LNCAP (cell line): ENCODE results near the gene SELENON.

Source experiments
- TF ChIP-seq, protein P1 (sequence below): fragments of 450-650 bp; IDR thresholded peaks from 2 replicates; pipeline ENCODE4 v1.5.1; 2017; ENCODE audit warnings: mild to moderate bottlenecking

Gene SELENON

DNA sequence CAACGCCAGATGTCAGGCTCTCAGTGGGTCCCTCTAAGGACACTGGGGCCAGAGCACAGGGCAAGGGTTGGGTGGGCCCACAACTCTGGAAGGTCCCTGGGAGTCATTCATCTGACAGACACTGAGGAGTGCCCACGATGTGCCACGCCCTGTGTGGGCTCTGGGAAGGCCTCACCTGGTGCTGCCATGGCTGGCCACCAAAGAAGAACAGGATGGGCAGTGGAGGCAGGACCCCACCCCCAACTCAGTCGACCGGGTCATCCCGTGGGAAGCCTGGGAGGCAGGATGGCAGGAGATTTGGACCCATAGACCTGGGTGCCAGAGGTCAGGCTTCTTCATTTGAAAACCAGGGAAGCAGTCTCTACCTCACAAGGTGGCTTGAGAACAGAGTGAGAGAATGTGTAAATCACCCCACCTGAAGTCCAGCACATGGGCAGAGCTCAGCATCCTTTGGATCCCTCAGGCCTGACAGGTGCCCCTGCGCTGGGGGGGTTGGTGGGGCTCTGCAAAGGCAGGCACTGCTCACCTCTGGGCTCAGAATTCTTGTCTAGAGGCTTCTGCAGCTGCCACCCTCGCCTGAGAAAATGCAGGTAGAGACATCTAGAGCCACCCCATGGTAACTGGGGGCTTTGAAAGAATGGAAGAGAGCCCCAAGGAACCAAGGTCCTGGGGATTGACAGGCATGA, 1.2 kb upstream of the SELENON start:
- TF ChIP-seq, protein P1, sequence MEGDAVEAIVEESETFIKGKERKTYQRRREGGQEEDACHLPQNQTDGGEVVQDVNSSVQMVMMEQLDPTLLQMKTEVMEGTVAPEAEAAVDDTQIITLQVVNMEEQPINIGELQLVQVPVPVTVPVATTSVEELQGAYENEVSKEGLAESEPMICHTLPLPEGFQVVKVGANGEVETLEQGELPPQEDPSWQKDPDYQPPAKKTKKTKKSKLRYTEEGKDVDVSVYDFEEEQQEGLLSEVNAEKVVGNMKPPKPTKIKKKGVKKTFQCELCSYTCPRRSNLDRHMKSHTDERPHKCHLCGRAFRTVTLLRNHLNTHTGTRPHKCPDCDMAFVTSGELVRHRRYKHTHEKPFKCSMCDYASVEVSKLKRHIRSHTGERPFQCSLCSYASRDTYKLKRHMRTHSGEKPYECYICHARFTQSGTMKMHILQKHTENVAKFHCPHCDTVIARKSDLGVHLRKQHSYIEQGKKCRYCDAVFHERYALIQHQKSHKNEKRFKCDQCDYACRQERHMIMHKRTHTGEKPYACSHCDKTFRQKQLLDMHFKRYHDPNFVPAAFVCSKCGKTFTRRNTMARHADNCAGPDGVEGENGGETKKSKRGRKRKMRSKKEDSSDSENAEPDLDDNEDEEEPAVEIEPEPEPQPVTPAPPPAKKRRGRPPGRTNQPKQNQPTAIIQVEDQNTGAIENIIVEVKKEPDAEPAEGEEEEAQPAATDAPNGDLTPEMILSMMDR: no peak

DNA sequence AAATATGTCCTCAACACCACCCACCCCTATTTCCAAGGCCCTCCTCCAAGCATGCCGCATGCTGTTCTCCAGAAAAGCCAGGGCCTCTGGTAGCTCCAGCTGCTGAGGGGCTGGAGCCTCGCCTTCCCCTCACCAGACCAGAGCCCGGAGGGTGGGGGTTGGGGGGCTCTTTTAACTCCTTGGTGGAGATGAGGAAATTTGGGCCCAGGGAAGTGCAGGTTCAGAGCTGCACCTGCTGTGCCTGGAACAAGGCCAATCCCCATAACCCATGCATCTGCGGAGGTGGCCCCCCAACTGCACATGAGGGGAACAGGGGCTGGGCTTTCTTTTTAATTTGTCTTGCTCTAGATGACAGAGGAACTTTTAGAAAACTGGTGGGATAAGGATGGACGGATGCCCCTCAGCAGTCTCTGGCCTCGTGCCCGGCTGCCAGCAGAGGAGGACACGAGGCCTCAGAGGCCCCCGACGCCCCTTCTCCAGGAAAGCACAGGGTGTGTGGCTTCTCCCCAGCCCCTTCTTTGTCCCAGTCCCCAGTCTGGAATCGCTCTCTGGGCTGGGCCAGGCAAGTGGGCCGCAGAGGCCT, 550 bp upstream of the SELENON start:
- TF ChIP-seq, protein P1: no peak

DNA sequence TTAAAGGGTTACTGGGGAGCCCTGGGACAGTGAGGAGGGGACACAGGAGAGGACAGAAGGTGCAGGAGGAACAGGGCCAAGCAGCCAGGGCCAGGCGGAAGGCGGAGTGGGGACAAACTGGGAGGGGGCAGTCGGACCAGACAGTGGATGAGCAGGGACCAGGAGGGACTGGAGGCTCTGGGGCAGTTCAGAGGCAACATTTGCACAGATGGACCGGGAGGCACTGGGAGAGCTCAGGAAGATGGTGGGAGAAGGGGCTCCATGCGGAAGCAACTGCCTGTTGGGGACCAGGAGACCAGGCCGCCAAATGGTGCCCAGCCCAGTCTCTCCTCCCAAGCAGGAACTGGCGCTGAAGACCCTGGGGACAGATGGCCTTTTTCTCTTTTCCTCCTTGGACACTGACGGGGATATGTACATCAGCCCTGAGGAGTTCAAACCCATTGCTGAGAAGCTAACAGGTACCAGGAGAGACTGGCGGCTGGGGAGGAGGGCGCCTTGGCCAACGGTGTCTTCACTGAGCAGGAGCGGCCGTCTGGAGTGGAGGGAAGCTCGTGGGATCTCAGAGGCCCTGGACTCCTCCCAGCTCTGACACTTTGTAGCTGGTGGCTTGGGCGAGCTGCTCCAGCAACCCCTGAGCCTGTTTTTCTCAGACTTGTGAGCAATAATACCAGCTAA, 847 bp downstream of the SELENON start:
- TF ChIP-seq, protein P1: no peak

DNA sequence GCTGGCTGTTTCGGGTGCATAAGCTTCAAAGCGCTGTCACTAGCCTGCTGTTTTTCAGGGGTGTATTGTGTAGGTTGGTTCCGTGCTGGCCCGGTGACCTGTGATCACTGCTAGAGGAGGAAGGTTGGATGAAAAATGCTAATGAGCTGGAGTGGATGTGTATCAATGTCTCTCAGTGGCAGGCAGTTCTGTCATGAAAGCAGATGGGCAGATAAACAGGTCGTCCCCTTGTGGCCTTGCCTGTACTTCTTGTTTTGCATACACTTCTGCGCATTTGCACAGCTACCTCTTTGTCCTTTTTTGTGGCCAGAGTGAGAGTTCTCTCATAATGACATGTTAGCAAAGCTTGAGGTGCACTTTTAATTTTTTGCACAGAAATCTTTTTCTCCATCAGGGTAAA, 2.9 kb downstream of the SELENON start:
- TF ChIP-seq, protein P1: no peak

DNA sequence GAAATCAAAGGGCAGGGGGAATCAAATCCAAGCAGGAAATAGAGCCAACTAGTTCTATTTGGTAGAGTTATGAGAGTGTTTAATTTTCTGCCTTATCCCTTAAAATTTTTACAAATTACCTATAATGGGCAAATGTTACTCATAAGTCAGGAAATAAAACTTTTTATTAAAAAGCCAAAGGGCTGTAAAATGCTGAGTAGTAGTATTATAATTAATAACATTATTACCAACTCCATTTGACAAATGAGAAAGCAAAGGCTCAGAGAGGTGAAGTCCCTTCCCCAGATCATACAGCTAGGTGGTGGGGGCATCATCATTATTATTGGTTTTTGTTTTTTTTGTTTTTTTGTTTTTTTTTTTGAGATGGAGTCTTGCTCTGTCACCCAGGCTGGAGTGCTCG, 3.4 kb downstream of the SELENON start:
- TF ChIP-seq, protein P1: no peak

DNA sequence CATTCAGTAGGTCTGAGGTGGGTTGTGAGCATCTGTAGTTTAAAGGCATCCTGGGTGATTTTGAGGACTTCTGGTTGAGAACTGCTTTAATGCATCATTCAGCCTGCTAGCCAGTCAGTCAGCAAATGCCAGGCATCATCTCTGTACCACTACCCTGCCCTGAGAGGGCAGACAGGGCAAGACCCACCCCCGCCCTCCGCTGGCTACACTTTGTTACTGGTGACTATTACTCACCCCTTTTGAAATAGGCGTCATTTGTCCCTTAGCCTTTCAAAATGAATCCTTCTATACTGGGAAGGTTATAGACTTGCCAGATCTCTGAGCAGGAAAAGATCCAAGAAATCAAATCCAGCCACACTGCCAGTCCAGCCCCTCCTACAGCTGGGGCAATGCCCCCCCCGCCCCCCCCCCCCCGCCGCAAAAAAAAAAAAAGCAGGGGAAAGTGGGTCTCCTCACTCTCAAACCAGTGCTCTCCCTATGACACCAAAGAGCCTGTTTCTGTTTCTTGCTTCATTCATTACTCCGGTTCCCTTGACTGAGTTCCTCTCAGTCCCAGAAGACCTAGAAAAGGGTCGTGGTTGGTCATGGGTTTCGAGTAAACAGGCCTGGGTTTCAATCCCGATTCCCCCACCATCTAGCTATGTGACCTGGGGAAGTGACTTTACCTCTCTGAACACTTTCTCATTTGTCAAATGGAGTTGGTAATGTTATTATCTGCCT, 4.4 kb downstream of the SELENON start:
- TF ChIP-seq, protein P1: no peak

DNA sequence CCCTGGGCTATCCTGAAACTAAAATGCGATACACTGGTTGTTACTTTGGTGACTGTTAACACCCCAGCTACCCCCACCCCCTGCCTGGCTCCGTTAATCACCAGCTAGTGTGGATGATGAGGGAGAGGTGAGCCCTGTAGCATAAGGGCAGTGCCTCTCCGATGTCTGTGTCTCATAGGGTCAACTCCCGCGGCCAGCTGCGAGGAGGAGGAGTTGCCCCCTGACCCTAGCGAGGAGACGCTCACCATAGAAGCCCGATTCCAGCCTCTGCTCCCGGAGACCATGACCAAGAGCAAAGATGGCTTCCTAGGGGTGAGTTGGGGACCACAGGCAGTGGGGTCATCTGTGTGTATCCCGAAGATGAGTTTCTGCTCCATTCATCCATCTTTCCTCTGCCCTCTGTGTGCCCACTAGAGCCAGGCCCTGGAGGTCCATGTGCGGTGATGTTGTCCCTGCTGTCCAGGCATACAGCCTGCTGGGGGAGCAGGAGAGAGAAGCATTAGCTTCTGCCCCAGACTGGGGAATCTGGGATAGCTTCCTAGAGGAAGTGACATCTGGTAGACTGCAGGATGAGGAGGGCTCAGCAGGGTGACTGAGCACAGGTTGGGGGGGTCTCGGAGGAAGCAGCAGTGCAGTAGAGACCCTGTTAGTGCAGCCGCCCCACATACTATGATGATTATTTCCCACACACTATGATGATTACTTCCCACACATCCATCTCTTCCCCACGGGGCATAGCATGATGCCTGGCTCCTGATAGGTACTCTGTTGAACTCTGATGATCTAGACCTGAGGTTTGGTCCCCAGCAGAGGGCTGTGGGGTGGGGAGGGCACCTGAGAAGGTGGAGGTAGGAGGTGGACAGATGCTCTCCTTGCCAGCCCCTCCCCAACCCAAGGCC, 5.2 kb downstream of the SELENON start:
- TF ChIP-seq, protein P1: no peak
